CD4-positive, alpha-beta T cell treated with Interleukin-17A for 4 hours (primary cell): Measurements from ENCODE around the gene THADA.
"Not testable (repeated sequence)": the region's sequence is repeated elsewhere in the genome, so short reads cannot be mapped to it uniquely, and the experiment has no call there.

Experiments used
- DNase-seq: peaks from one replicate; pipeline ENCODE4 v3.0.0-alpha.2; 2020; ENCODE audit warnings: mixed read lengths

The THADA gene, protein sequence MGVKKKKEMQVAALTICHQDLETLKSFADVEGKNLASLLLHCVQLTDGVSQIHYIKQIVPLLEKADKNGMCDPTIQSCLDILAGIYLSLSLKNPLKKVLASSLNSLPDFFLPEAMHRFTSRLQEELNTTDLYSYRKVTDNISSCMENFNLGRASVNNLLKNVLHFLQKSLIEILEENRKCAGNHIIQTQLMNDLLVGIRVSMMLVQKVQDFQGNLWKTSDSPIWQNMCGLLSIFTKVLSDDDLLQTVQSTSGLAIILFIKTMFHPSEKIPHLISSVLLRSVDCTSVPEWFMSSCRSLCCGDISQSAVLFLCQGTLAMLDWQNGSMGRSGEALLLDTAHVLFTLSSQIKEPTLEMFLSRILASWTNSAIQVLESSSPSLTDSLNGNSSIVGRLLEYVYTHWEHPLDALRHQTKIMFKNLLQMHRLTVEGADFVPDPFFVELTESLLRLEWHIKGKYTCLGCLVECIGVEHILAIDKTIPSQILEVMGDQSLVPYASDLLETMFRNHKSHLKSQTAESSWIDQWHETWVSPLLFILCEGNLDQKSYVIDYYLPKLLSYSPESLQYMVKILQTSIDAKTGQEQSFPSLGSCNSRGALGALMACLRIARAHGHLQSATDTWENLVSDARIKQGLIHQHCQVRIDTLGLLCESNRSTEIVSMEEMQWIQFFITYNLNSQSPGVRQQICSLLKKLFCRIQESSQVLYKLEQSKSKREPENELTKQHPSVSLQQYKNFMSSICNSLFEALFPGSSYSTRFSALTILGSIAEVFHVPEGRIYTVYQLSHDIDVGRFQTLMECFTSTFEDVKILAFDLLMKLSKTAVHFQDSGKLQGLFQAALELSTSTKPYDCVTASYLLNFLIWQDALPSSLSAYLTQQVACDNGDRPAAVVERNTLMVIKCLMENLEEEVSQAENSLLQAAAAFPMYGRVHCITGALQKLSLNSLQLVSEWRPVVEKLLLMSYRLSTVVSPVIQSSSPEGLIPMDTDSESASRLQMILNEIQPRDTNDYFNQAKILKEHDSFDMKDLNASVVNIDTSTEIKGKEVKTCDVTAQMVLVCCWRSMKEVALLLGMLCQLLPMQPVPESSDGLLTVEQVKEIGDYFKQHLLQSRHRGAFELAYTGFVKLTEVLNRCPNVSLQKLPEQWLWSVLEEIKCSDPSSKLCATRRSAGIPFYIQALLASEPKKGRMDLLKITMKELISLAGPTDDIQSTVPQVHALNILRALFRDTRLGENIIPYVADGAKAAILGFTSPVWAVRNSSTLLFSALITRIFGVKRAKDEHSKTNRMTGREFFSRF (N-terminal part only)

DNA sequence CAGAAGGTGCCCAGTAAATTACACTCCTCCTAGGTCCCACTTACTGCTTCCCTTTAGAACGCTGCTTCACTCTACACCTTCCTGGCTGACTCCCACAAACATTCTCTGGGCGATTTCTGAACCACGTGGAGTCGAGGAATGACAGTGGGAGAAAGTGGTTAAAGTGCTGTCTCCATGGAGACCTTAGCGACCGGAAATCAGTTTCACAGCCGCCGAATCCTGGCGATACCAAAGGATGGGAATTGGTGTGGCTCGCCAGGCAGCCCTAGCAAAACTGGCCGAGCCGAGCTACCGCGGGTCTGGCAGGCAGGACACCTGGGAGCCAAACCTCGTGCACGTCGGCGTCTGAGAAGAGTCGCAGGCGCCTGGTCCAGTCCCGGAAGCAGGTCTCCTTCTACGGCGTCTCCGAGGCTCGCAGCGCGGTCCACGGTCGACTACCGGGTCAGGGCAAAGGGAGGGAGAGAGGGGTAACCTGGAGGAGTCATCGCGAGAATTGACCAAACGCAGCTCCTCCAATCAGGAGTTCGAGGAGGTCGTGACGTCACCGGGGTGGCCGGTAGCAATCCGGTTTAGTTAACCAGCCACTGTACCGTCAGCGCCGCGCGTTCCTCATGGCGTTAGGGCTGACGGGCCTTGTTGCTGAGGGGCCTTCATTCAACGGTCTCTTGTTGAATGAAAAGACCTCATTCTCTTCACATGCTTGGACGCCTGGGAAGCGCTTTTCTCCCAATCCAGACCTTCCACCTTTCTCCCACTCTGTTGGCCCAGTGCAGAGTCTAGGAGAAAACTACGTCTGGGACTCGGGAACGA, at the start of gene THADA:
THADA (minus strand) TSS at position 436 of the 810 bp plus-strand sequence. CDS start 3,646 bp downstream, outside the sequence.
- peak; percentile 97 for DNase-seq

DNA sequence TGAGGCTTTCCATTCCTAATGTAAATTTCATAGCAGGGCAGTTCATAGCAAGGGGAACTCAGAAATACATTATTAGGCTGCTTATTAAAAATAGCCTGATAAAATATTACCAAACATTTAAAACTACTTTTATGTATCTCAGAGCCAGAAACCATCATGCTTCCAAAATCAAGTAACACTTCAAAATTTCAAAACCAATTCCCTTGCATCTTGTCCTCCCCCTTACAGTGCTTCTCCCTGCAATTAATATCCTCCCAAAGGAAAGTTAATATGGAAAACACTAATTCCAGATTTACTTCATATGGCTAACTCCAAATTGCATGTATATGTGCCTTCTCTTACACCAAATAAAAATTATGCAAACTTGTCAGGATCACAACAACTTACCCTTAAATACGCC, 47.8 kb upstream of the THADA start:
- DNase-seq = no peak

DNA sequence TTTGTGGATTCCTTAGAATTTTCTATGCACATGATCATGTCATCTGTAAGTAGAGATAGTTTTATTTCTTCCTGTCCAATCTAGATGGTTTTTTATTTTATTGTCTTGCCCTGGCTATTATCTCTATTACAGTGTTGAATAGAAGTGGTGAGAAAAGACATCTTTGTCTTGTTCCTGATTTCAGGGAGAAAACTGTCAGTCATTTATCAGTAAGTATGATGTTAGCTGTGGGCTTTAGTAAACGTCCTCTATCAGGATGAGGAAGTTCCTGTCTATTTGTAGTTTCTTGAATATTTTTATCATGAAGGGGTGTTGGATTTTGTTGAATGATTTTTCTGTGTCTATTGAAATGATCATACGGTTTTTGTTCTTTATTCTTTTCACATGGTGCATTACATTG, 46.5 kb upstream of the THADA start:
- no peak for DNase-seq

DNA sequence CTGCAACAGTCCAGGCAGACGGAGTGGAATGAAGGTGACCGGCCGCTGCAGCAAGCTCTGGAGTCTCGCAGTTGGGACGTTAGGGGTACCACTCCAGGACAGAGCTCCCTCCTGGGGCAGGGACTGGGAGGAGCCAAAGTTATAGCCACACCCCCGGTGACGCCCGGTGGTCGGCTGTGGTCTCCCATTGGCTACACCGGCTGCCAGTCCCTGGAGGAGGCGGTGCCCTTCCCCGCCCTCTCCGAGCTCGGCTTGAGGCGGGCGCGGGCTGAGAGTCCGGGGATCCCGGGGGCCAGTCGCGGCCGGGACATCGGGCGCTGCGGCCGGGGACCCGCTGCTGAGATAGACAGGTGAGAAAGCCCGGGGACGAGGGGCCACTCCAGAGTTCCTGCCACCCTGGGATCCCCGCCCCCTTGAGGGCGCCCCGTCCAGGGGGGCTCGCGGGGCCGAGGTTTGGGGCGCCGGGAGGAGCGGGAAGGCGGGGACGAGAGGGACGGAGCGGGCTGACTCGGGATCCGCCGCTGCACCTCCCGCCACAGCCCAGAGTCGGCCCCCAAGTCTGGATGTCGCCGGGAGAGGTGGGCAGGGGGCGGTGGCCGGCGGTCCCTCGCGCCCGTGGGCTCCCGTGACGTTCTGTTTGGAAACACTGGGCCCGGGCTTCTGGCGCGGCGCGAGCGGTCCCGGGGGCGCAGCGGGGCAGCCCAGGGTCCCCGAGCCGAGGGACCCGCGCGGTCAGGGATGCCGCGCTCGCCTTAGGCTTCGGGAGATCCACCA, 41.4 kb upstream of the THADA start, which contains the start of gene PLEKHH2:
PLEKHH2 (plus strand) TSS at position 231 of the 774 bp plus-strand sequence. CDS start 7,414 bp downstream, outside the sequence.
- DNase-seq = peak; percentile 88

DNA sequence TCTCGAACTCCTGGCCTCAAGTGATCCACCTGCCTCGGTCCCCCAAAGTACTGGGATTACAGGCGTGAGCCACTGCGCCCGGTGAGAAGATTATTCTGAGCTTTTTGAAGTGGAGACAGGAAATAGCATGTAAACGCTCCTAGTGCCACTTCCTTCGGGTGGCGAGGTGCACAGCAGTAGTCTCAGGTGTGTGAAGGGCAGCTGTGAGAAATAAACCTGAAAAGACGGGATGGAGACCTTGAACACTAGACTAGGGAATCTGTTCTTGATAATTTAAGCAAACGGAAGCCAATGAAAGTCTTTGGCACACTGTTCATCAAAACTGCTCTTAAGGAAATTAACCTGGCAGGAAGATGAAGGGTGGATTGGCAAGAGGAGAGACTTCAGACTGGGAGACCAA, 40.8 kb upstream of the THADA start:
- peak; percentile 53 for DNase-seq

DNA sequence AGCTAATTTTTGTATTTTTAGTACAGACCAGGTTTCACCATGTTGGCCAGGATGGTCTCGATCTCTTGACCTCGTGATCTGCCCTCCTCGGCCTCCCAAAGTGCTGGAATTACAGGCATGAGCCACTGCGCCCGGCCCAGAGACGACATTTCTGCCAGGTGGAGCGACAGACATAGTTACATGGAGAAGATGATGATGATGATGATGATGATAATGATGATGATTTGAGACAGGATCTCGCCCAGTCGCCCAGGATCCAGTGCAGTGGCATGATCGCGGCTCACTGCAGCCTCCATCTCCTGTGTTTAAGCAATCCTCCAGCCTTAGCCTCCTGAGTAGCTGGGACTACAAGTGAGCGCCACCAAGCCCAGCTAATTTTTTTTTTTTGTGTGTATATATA, 40.3 kb upstream of the THADA start:
- not testable (repeated sequence) for DNase-seq

DNA sequence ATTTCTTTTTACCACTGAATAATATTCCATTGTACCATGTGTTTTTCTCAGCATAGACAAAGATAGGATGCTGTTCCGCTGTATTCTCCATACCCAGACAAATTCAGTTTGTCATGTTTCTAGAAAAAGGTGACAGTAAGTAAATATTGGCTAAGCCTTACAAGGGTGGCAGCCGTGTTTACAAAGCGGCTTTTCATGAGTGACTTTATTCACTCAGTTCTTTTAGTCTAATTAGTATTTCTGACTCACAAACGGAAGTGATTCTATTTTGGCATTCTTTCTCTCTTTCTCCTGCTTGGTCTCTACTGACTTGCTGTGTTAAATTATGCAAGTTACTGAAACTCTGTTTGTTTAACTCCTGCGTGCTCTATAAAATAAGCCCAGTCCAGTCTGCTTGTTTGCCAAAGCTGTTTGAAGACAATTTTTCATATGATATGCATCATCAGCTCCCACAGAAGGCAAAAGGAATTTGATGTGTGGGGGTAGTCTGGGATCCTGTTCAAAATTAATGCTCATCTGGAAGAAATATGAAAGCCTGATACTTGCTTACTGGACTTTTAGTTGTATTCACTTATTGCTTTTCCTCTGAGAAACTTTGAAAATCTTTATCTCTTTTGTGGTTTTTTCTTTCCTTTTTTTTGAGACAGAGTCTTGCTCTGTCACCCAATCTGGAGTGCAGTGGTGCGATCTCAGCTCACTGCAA, 38.9 kb upstream of the THADA start:
- no peak for DNase-seq

DNA sequence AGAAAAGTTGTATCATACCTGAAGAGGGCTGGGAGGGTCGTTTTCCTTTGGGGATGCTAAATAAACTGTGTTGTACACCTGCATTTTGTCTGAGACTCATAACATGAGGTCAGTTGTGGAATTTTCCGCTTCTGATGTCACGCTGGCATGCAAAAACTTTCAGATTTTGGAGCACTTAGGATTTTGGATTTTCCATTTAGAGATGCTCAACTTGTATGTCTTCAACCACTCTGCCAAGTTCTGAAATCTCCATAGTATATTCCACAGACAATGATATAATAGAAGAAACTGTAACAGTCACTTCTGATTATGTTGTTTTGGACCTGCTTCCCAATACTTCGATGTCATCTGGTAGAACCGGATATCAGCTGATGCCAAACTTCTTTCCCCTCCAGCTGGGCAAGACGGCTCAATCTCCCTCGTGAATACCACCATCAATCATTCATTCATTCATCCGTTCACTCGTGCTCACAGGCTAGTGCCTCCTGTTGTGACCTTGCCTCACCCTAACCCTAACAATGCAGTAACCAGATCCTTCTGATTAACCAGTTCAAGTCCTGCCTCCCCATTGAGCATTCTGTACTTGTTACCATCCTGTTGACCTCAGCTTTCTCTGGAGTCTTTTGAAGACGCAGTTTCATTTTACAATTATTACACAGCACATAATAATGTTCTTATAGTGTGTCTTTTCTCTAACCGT, 35.9 kb upstream of the THADA start:
- DNase-seq = no peak

DNA sequence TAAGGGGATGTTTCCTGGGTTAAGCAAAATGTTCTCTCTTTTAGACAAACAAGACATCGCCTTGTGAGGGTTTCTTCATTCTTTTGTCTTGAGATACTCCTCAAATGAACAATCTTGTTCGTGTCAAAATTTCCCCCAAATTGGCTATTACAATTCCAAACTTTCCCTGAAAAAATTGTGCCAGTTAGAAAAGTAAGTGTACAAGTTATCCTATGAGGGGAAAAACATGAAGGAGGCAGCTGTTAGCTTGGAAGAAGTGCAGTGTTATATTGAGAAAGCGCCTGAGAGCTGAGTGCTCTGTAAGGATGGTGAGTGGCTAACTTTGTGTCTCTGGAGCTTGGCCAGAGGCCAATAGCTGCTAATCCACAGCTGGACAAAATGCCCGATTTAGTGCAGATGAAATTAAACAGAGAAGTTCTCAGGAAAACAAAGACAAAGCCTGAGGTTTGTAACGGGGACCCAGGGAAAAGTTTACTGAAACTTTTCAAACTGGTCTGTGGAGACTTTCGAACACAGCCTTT, 27.2 kb upstream of the THADA start:
- no peak for DNase-seq

DNA sequence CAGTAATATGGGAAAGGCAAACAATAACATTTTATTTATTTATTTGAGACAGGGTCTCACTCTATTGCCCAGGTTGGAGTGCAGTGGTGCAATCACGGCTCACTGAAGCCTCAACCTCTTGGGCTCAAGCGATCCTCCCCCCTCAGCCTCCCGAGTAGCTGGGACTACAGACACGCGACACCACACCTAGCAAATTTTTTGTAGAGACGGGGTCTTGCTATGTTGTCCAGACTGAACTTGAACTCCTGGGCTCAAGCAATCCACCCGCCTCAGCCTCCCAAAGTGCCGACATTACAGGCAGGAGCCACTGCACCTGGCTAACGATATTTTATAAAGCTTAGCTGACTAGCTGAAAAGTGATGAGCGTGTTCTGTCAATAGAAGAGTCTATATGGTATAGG, 23.7 kb upstream of the THADA start:
- no peak for DNase-seq

DNA sequence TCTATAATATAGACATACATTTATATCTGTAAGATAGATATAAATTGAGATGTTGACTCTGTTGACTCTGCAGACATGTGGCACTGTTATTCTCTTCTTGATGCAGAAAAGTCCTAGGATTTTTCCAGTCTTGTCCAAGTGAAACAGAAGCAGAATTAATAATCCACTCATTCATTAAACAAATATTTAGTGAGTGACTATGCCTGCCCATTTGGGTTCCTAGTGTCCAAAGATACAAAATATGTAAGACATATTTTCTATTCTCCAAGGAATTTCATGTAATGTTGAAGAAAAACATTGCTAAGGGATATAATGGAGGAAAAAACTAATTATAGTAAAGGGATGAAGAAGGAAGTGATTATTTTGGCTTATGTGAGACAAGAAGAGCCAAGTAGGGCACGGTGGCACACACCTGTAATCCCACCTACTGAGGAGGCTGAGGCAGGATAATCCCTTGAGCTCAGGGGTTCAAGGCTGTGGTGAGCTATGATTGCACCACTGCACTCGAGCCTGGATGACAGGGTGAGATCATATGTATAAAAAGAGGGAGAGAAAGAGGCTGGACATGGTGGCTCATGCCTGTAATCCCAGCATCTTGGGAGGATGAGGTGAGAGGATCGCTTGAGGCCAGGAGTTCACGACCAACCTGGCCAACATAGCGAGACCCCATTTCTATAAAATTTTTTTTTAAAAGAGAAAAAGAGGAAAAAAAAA, 21.3 kb upstream of the THADA start:
- DNase-seq = no peak

DNA sequence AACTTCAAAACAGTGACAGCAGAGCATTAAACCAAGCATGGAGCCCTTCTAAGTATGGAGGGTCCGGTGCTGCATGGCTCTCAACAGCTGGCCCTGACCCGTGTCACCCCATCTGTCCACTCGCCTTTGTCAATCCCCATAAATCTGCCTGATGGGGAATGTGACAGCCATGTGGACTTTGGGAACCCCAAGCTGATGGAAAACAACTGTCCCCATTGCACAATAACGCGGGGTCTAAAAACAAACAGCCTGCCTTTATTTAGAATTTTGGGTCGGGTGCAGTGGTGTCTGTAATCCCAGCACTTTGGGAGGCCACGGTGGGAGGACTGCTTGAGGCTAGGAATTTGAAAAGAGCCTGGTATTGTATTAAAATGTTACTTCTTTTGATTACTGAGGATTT, 17.1 kb upstream of the THADA start:
- no peak for DNase-seq

DNA sequence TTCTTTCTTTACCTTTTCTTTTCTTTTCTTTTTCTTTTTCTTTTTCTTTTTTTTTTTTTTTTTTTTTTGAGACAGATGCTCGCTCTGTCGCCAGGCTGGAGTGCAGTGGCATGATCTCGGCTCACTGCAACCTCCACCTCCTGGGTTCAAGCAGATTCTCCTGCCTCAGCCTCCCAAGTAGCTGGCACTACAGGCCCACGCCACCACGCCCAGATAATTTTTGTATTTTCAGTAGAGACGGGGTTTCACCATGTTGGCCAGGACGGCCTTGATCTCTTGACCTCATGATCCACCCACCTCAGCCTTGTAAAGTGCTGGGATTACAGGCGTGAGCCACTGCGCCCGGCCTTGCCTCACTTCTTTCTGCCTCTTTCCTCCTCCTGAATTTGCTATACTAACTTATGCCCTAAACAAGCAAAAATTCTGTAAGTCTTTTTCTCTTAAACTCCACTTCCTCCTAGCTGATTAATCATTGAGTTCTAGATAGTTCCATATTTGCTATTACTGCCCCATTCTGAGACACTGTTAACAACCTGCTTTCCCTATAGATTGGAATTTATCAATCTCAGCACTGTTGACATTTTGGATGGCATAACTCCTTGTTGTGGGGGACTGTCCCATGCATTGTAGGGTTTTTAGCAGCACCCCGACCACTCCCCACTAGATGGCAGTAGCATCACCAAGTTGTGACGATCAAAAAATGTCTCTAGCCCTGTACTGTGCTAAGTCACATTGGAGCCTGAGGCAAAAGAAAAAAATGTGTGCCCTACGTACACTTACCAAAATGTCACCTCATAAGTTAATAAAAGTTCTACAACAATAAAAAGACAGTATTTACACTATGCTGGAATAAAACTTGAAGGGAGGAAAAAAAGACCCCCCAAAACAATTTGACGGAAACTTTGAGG, 16.4 kb upstream of the THADA start:
- peak; percentile 76 for DNase-seq

DNA sequence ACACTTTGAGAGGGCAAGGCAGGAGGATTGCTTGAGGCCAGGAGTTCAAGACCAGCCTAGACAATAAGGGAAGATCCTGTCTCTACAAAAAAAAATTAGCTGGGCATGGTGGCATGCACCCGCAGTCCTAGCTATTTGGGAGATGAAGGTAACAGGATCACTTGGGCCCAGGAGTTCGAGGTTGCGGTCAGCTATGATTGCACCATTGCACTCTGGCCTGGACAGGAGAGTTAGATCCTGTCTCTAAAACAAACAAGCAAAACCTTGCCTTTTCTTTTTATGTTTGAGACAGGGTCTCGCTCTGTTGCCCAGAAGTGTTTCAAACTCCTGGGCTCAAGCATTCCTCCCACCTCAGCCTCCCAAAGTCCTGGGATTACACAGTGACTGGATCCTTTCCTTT, 14.5 kb upstream of the THADA start:
- no peak for DNase-seq

DNA sequence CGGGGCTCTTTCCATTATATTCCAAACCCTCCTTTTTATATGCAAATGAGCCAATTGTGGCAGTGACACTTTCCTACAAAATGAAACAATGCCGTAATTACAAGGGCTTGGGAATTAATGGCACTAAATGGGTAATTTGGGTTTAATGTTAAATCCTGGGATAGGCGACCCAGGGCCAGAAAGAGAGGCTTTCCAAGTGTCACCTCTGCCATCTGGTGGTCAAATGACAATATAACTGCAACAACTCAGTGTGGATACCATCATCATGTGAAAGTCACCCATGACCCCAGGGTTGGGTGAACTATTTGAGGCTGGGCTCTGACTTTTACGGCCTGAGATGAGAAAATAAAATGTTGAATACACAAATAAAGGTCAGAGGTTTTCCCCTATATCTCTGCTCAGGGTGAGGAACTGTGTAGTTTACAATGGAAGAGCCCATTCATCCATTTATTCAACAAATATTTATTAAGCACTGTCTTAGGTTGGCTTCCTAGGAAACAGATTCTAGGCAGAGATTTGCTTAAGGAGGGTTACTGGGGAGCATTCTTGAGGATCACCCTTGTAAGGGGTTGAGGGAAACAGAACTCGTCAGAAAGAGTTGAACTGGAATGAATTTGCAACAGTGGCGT, 13.6 kb upstream of the THADA start:
- peak; percentile 49 for DNase-seq

DNA sequence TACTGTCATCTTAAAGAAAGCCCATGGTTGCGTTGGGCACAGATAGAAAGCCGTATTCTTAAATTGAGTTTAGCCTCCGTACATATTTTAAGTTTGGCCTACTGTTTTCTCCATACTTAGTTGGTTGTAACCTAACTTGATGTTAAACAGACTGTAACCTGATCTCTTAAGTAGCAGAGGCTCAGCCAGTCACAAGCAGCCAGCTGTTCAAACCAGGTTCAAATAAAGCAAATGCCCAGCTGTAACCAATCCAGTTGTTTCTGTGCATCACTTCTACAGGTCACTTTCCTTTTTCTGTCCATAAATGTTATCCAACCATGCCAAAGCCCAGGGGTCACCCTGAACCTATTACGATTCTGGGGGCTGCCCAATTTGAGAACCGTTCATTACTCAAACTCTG, 10.0 kb upstream of the THADA start:
- no peak for DNase-seq

DNA sequence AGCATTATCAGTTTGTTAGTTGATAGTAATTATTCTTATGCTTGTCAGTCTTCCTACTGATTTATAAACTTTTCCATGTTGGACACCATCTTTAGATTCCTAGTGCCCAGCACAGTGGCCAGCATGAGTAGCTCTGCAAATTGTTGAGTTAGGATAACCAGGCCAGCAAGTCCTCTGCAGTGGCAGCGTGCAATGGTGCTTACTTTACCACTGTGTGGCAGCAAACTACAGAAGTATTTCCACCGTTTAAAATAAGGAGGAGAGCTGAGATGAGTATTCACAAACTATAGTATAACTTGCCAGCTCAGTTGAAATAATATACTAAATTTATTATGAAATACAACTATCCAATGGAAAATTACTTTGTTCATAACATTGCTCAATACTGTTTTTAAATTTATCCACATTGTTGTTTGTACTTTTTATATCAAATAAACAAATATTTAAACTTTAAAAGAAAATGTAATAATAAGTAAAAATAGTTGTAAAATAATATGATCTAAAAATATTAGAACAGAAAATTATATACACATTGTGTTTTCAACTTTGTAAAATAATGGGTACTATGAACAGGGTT, 9.3 kb upstream of the THADA start:
- peak; percentile 13 for DNase-seq
